ENCODE measurements around the gene ZNF391.
"Not testable (repeated sequence)": the region's sequence is repeated elsewhere in the genome, so short reads cannot be mapped to it uniquely, and the experiment has no call there.

The ZNF391 gene

DNA sequence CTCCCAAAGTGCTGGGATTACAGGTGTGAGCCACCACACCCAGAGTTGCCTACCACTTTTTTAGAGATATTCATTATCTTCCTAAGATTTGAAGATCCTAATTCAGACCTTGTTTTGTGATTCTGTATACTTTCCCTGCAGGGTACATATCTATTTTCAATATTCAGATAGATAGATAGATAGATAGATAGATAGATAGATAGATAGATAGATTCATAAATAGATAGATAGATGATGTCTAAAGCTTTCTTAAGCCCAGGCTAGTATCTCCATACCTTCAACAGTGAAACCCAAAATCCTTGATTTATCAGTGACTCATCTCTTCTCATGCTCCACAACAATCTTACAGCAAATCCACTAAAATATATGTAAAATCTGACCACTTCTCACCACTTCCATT, 30.8 kb downstream of the ZNF391 start:
- no peak for DNase-seq (ENCODE audit: low read depth)
- TF ChIP-seq, protein P1, sequence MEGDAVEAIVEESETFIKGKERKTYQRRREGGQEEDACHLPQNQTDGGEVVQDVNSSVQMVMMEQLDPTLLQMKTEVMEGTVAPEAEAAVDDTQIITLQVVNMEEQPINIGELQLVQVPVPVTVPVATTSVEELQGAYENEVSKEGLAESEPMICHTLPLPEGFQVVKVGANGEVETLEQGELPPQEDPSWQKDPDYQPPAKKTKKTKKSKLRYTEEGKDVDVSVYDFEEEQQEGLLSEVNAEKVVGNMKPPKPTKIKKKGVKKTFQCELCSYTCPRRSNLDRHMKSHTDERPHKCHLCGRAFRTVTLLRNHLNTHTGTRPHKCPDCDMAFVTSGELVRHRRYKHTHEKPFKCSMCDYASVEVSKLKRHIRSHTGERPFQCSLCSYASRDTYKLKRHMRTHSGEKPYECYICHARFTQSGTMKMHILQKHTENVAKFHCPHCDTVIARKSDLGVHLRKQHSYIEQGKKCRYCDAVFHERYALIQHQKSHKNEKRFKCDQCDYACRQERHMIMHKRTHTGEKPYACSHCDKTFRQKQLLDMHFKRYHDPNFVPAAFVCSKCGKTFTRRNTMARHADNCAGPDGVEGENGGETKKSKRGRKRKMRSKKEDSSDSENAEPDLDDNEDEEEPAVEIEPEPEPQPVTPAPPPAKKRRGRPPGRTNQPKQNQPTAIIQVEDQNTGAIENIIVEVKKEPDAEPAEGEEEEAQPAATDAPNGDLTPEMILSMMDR (IDR thresholded peaks at IDR 0.05; ENCODE audit: control insufficient read depth, insufficient read depth, low read depth, low read length, missing control alignments): no peak
- no peak overlapping the region for H3K4me3 ChIP-seq (ENCODE audit: control insufficient read depth, low read depth, low read length)

DNA sequence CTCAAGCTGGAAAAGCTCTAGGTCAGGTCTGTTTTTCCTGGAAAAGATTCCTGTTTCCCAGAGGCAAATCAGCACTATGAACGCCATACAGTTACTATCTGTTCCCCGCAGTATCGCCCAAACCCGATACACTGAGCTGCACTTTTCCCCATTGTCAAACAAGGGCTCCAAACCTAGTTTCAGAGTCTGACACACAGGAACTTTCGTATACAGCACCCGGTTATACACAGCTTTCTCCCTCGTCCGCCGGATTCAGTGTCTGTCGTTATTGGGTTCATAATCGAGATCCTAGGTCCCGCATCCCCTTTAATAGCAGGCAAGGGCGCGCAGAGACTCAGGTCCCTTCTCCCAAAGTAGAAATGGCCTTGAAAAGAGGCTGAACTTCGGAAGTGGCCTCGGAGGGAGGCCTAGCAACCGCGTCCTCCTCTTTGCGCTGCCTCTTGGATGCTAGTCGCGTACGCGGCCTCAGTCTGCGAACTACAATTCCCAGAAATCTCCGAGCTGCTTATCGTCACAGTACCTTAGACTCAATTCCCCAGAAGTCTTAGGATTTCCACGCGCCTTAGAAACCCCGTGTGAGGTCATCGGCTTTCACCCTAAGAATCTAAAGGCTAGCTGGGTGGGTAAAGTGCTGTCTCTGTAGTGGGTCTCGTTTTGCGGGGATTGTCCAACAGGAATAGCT, 34.2 kb downstream of the ZNF391 start:
- TF ChIP-seq, protein P1 (IDR thresholded peaks at IDR 0.05; ENCODE audit: control insufficient read depth, insufficient read depth, low read depth, low read length, missing control alignments): no peak
- DNase-seq (ENCODE audit: low read depth): no peak
- H3K4me3 ChIP-seq (ENCODE audit: control insufficient read depth, low read depth, low read length): peak overlapping the region; percentile 2; the same call in 1 of the 2 replicates

GRCh38 chr6:27424851-27425250, 36.3 kb downstream of the ZNF391 start:
- not testable (repeated sequence) for H3K4me3 ChIP-seq (ENCODE audit: control insufficient read depth, low read depth, low read length); DNase-seq (ENCODE audit: low read depth)

GRCh38 chr6:27426045-27426620, 37.6 kb downstream of the ZNF391 start:
- no peak overlapping the region for H3K4me3 ChIP-seq (ENCODE audit: control insufficient read depth, low read depth, low read length)
- no peak for DNase-seq (ENCODE audit: low read depth)
- TF ChIP-seq, protein P1 (IDR thresholded peaks at IDR 0.05; ENCODE audit: control insufficient read depth, insufficient read depth, low read depth, low read length, missing control alignments): no peak

DNA sequence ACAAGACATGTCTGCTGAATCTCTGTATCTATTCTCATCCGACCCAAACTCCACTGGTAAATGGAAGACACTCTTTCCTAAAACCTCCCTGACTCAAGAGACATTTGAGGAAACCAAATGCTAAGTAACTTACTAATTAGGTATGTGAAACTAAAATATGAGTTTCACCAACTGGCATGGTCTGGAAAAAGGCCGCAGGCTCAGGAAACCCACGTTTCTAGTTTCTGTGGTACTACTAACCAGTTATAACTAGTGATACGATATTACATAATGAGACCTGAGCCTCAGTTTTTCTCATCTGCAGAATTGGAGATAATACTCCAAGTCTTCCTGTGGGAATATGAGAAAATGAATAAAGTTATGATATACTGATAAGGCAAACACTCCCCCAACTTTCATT, 39.9 kb downstream of the ZNF391 start:
- TF ChIP-seq, protein P1 (IDR thresholded peaks at IDR 0.05; ENCODE audit: control insufficient read depth, insufficient read depth, low read depth, low read length, missing control alignments): no peak
- H3K4me3 ChIP-seq (ENCODE audit: control insufficient read depth, low read depth, low read length): no peak overlapping the region
- no peak for DNase-seq (ENCODE audit: low read depth)

DNA sequence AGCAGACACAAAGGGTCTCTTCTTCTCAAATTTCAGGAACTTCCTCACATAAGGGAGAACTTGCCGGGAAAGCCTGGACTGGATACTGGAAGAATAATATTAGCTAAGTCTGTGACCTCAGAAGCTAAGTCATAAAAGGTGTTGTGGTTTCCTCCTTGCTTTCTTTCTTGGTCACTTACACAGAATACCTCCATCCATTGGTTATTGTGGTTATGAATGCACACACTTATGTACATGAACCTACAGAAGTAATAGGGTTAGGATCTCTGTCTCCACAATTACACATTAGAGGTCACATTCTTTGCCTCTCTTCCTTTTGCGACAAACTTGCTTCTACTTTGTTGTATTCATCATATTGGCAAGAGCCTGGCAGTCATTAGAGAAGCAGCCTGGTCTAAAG, 40.4 kb downstream of the ZNF391 start:
- DNase-seq (ENCODE audit: low read depth): no peak
- H3K4me3 ChIP-seq (ENCODE audit: control insufficient read depth, low read depth, low read length): no peak overlapping the region
- TF ChIP-seq, protein P1 (IDR thresholded peaks at IDR 0.05; ENCODE audit: control insufficient read depth, insufficient read depth, low read depth, low read length, missing control alignments): no peak

- no peak for DNase-seq (ENCODE audit: low read depth)
- no peak overlapping the region for H3K4me3 ChIP-seq (ENCODE audit: control insufficient read depth, low read depth, low read length)
- TF ChIP-seq, protein P1 (IDR thresholded peaks at IDR 0.05; ENCODE audit: control insufficient read depth, insufficient read depth, low read depth, low read length, missing control alignments): no peak
These were observed 45.2 kb downstream of the ZNF391 start for GRCh38 chr6:27433714-27434113.
